Measurements from ENCODE around the gene PKD1L1. TPM values are rescaled to one million over a fixed set of nuclear protein-coding genes. Genes with fewer than 3 reads are reported as not detected.

Gene PKD1L1
- total RNA-seq, 1 donor from 2014 or later: 4.8 TPM

DNA sequence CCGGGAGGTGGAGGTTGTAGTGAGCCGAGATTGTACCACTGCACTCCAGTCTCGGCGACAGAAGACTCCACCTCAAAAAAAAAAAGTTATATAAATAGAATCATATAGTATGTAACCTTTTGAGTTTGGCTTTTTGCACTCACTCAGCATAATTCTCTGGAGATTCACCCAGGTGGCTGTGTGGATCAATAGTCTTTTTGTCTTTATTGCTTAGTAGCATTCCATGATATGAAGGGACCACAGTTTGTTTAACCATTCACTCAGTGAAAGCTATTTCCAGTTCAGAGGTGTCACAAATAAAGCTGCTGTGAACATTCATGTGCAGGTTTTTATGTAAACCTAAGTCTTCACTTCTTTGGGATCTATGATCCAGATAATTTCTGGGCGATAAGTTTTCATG is 167.7 kb downstream of the PKD1L1 start:
- H3K4me3 Mint-ChIP-seq (ENCODE audit: unreplicated experiment): no peak overlapping the region
- no peak for DNase-seq (ENCODE audit: low spot score)
- H3K36me3 Mint-ChIP-seq (ENCODE audit: low read depth, unreplicated experiment): no peaks in the 10 kb centered on the region
- H3K27me3 Mint-ChIP-seq (ENCODE audit: unreplicated experiment): no peaks in the 10 kb centered on the region
- H3K9me3 Mint-ChIP-seq (ENCODE audit: unreplicated experiment): no peaks in the 10 kb centered on the region
- TF ChIP-seq, protein P1, sequence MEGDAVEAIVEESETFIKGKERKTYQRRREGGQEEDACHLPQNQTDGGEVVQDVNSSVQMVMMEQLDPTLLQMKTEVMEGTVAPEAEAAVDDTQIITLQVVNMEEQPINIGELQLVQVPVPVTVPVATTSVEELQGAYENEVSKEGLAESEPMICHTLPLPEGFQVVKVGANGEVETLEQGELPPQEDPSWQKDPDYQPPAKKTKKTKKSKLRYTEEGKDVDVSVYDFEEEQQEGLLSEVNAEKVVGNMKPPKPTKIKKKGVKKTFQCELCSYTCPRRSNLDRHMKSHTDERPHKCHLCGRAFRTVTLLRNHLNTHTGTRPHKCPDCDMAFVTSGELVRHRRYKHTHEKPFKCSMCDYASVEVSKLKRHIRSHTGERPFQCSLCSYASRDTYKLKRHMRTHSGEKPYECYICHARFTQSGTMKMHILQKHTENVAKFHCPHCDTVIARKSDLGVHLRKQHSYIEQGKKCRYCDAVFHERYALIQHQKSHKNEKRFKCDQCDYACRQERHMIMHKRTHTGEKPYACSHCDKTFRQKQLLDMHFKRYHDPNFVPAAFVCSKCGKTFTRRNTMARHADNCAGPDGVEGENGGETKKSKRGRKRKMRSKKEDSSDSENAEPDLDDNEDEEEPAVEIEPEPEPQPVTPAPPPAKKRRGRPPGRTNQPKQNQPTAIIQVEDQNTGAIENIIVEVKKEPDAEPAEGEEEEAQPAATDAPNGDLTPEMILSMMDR (IDR thresholded peaks at IDR 0.05; ENCODE audit: unreplicated experiment): no peak
- no peak overlapping the region for H3K27ac Mint-ChIP-seq (ENCODE audit: unreplicated experiment)
- no peaks in the 10 kb centered on the region for H3K4me1 Mint-ChIP-seq (ENCODE audit: unreplicated experiment)

DNA sequence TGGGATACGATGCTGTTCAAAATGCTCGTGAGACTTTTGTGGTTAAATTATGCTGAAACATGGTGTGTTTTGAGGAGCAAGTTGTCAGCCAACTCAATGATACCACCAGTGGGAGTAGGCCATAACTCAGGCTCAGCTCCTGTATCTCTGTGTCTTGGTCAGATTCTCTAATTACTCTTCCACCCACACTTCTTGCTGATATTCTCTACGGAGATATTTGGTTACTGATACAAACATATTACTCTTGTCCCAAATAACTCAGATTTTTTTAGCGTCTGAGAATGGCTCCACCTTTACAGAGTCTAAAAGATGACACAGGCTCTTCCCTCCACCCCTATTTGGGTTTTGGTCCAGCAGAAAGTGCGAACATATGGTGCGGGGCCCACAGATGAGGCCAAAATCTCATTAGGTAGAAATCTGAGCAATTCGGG is 168.9 kb downstream of the PKD1L1 start:
- Mint-ChIP-seq H3K36me3 (ENCODE audit: low read depth, unreplicated experiment) (no peaks in the 10 kb centered on the region), H3K4me3 (ENCODE audit: unreplicated experiment) (no peak overlapping the region), H3K4me1 (ENCODE audit: unreplicated experiment) (no peaks in the 10 kb centered on the region), H3K9me3 (ENCODE audit: unreplicated experiment) (no peaks in the 10 kb centered on the region), H3K27ac (ENCODE audit: unreplicated experiment) (no peak overlapping the region), H3K27me3 (ENCODE audit: unreplicated experiment) (no peaks in the 10 kb centered on the region)
- TF ChIP-seq, protein P1 (IDR thresholded peaks at IDR 0.05; ENCODE audit: unreplicated experiment): no peak
- no peak for DNase-seq (ENCODE audit: low spot score)

DNA sequence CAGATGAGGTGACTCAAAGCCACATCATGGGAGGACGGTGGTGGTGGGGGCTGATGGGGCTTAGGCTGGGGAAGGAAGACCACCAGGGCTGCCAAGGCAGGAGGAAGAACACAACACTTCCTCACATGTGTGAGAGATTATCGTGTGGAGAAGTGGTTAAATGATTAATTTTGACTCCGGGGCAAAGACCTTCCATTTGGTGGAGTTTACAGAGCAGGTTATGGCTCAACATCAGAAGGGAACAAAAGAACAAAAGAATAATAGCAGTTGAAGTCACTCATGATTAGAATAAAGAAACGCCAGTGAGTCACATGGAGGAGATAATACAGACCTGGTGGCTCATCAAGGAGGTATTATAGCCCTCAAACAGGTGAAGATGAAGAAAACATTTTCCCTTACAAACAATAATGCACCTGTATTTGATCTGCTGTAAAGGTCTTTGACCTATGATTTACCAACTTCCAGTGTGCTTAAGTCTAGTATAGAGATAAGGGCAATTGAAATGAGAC is 170.1 kb downstream of the PKD1L1 start:
- Mint-ChIP-seq H3K4me3 (ENCODE audit: unreplicated experiment) (no peak overlapping the region), H3K27ac (ENCODE audit: unreplicated experiment) (no peak overlapping the region), H3K9me3 (ENCODE audit: unreplicated experiment) (no peaks in the 10 kb centered on the region), H3K36me3 (ENCODE audit: low read depth, unreplicated experiment) (no peaks in the 10 kb centered on the region), H3K27me3 (ENCODE audit: unreplicated experiment) (no peaks in the 10 kb centered on the region), H3K4me1 (ENCODE audit: unreplicated experiment) (no peaks in the 10 kb centered on the region)
- TF ChIP-seq, protein P1 (IDR thresholded peaks at IDR 0.05; ENCODE audit: unreplicated experiment): no peak
- no peak for DNase-seq (ENCODE audit: low spot score)

GRCh38 chr7:47777531-47778152 is 170.6 kb downstream of the PKD1L1 start:
- no peaks in the 10 kb centered on the region for H3K4me1 Mint-ChIP-seq (ENCODE audit: unreplicated experiment)
- H3K4me3 Mint-ChIP-seq (ENCODE audit: unreplicated experiment): no peak overlapping the region
- no peak for DNase-seq (ENCODE audit: low spot score)
- TF ChIP-seq, protein P1 (IDR thresholded peaks at IDR 0.05; ENCODE audit: unreplicated experiment): no peak
- H3K9me3 Mint-ChIP-seq (ENCODE audit: unreplicated experiment): no peaks in the 10 kb centered on the region
- no peaks in the 10 kb centered on the region for H3K36me3 Mint-ChIP-seq (ENCODE audit: low read depth, unreplicated experiment)
- no peak overlapping the region for H3K27ac Mint-ChIP-seq (ENCODE audit: unreplicated experiment)
- no peaks in the 10 kb centered on the region for H3K27me3 Mint-ChIP-seq (ENCODE audit: unreplicated experiment)

GRCh38 chr7:47776335-47776734 is 171.9 kb downstream of the PKD1L1 start:
- H3K4me1 Mint-ChIP-seq (ENCODE audit: unreplicated experiment): no peaks in the 10 kb centered on the region
- DNase-seq (ENCODE audit: low spot score): no peak
- H3K36me3 Mint-ChIP-seq (ENCODE audit: low read depth, unreplicated experiment): no peaks in the 10 kb centered on the region
- H3K9me3 Mint-ChIP-seq (ENCODE audit: unreplicated experiment): no peaks in the 10 kb centered on the region
- no peak overlapping the region for H3K27ac Mint-ChIP-seq (ENCODE audit: unreplicated experiment)
- TF ChIP-seq, protein P1 (IDR thresholded peaks at IDR 0.05; ENCODE audit: unreplicated experiment): no peak
- H3K27me3 Mint-ChIP-seq (ENCODE audit: unreplicated experiment): no peaks in the 10 kb centered on the region
- H3K4me3 Mint-ChIP-seq (ENCODE audit: unreplicated experiment): no peak overlapping the region
